SK-N-MC (cell line): ENCODE results near the gene RHCG.

ENCODE experiments used
- DNase-seq: peaks from one replicate; pipeline ENCODE4 v3.0.0-alpha.2; 2011; ENCODE audit warnings: low read depth, low spot score
- H3K27ac ChIP-seq: fragments of 200-600 bp; sonication (generic); 2 replicates; pipeline ENCODE4 v1.5.1; 2016; ENCODE audit warnings: mixed run types
- H3K36me3 ChIP-seq: fragments of 200-600 bp; sonication (generic); 2 replicates; pipeline ENCODE4 v1.6.1; 2017; ENCODE audit warnings: antibody characterized with exemption, low read length, mixed read lengths; ENCODE audit not compliant: insufficient read depth
- H3K4me3 ChIP-seq: fragments of 200-600 bp; sonication (generic); 2 replicates; pipeline ENCODE4 v1.5.1; 2016
- H3K9ac ChIP-seq: fragments of 200-600 bp; sonication (generic); 2 replicates; pipeline ENCODE4 v1.8.0; 2017; ENCODE audit warnings: mixed run types, mixed read lengths; ENCODE audit not compliant: insufficient read length
- H3K9me3 ChIP-seq: fragments of 200-600 bp; sonication (generic); 2 replicates; pipeline ENCODE4 v1.6.1; 2017; ENCODE audit warnings: low read depth, mild to moderate bottlenecking, antibody characterized with exemption, low read length, moderate library complexity, mixed read lengths
- EZH2 ChIP-seq: fragments of 200-600 bp; sonication (generic); IDR thresholded peaks from one replicate; pipeline ENCODE4 v1.6.1; 2017; ENCODE audit warnings: antibody characterized with exemption
- FOXP2 ChIP-seq: optimal IDR thresholded peaks from 2 replicates; pipeline ENCODE3; 2011; ENCODE audit warnings: mild to moderate bottlenecking, moderate library complexity; ENCODE audit not compliant: insufficient read depth; ENCODE audit errors: extremely low read length, control extremely low read depth
- POLR2AphosphoS5 ChIP-seq: IDR thresholded peaks from 2 replicates; pipeline ENCODE4 v1.6.1; 2012; ENCODE audit warnings: mild to moderate bottlenecking, low read depth, low read length, borderline replicate concordance

Gene RHCG

GRCh38 chr15:89513284-89513683 is 16.9 kb upstream of the RHCG start:
- Histone ChIP-seq H3K9ac (no peak overlapping the region), H3K9me3 (no peaks in the 10 kb centered on the region), H3K27ac (no peak overlapping the region), H3K36me3 (no peaks in the 10 kb centered on the region), H3K4me3 (no peak overlapping the region)
- TF ChIP-seq EZH2 (no peak), FOXP2 (no peak), POLR2AphosphoS5 (no peak)
- no peak for DNase-seq

- Histone ChIP-seq H3K27ac (no peak overlapping the region), H3K4me3 (no peak overlapping the region), H3K9ac (no peak overlapping the region), H3K36me3 (no peaks in the 10 kb centered on the region), H3K9me3 (no peaks in the 10 kb centered on the region)
- TF ChIP-seq EZH2 = no peak
- no peak for TF ChIP-seq POLR2AphosphoS5
- TF ChIP-seq FOXP2 = no peak
- no peak for DNase-seq
Measured at GRCh38 chr15:89512631-89513030, 16.2 kb upstream of the RHCG start.

GRCh38 chr15:89506026-89506686 is 9.8 kb upstream of the RHCG start:
- TF ChIP-seq POLR2AphosphoS5 (no peak), FOXP2 (no peak), EZH2 (no peak)
- H3K27ac ChIP-seq = no peak overlapping the region
- DNase-seq = no peak
- no peak overlapping the region for H3K4me3 ChIP-seq
- no peaks in the 10 kb centered on the region for H3K9me3 ChIP-seq
- no peaks in the 10 kb centered on the region for H3K36me3 ChIP-seq
- no peak overlapping the region for H3K9ac ChIP-seq

- Histone ChIP-seq H3K27ac (no peak overlapping the region), H3K4me3 (no peak overlapping the region), H3K9me3 (no peaks in the 10 kb centered on the region), H3K9ac (no peak overlapping the region), H3K36me3 (no peaks in the 10 kb centered on the region)
- TF ChIP-seq EZH2 = no peak
- no peak for DNase-seq
Measured at GRCh38 chr15:89504166-89504565, 7.8 kb upstream of the RHCG start.

GRCh38 chr15:89502867-89503595 is 6.6 kb upstream of the RHCG start:
- Histone ChIP-seq H3K4me3 (no peak overlapping the region), H3K36me3 (no peaks in the 10 kb centered on the region), H3K9ac (no peak overlapping the region), H3K27ac (no peak overlapping the region), H3K9me3 (no peaks in the 10 kb centered on the region)
- TF ChIP-seq EZH2 (no peak), POLR2AphosphoS5 (no peak), FOXP2 (no peak)
- no peak for DNase-seq

- H3K9me3 ChIP-seq = no peaks in the 10 kb centered on the region
- no peak for DNase-seq
- TF ChIP-seq FOXP2 (no peak), EZH2 (no peak), POLR2AphosphoS5 (no peak)
- H3K9ac ChIP-seq = no peak overlapping the region
- no peak overlapping the region for H3K4me3 ChIP-seq
- H3K27ac ChIP-seq = no peak overlapping the region
- no peaks in the 10 kb centered on the region for H3K36me3 ChIP-seq
Measured at GRCh38 chr15:89501646-89502045, 5.3 kb upstream of the RHCG start.

GRCh38 chr15:89500397-89501270 is 4.3 kb upstream of the RHCG start:
- no peak for DNase-seq

GRCh38 chr15:89499156-89499555 is 2.8 kb upstream of the RHCG start:
- DNase-seq = no peak
- Histone ChIP-seq H3K36me3 (no peaks in the 10 kb centered on the region), H3K27ac (no peak overlapping the region), H3K9me3 (no peaks in the 10 kb centered on the region), H3K9ac (no peak overlapping the region), H3K4me3 (no peak overlapping the region)
- no peak for TF ChIP-seq FOXP2
- no peak for TF ChIP-seq POLR2AphosphoS5
- no peak for TF ChIP-seq EZH2

More at GRCh38 chr15:89500397-89501270, 4.3 kb upstream of the RHCG start:
- Histone ChIP-seq H3K9me3 (no peaks in the 10 kb centered on the region), H3K9ac (no peak overlapping the region), H3K27ac (no peak overlapping the region), H3K4me3 (no peak overlapping the region), H3K36me3 (no peaks in the 10 kb centered on the region)
- TF ChIP-seq FOXP2 (no peak), POLR2AphosphoS5 (no peak), EZH2 (no peak)
